Measurements from ENCODE around the gene INPP1. TPM values are rescaled to one million over a fixed set of nuclear protein-coding genes. Genes with fewer than 3 reads are reported as not detected.

The INPP1 gene
- total RNA-seq, 1 experiment from 2014 or later: 23.1 TPM

GRCh38 chr2:190415251-190415650, 71.9 kb downstream of the INPP1 start:
- Mint-ChIP-seq H3K27ac (ENCODE audit: unreplicated experiment) (no peak overlapping the region), H3K4me3 (ENCODE audit: low read depth, unreplicated experiment) (no peak overlapping the region), H3K36me3 (ENCODE audit: insufficient read depth, unreplicated experiment) (no peaks in the 10 kb centered on the region), H3K27me3 (ENCODE audit: unreplicated experiment) (no peaks in the 10 kb centered on the region), H3K9me3 (ENCODE audit: low read depth, unreplicated experiment) (no peaks in the 10 kb centered on the region), H3K4me1 (ENCODE audit: low read depth, unreplicated experiment) (peaks cover 8% of the 10 kb centered on the region)
- no TSS peak for BruUV-seq (replicated peaks)
- CTCF ChIA-PET: no interaction called here
- DNase-seq: no peak
- intact Hi-C loops (cut with micrococcal nuclease; ENCODE audit: unreplicated experiment): no loop called here
- TF ChIP-seq, protein P1, sequence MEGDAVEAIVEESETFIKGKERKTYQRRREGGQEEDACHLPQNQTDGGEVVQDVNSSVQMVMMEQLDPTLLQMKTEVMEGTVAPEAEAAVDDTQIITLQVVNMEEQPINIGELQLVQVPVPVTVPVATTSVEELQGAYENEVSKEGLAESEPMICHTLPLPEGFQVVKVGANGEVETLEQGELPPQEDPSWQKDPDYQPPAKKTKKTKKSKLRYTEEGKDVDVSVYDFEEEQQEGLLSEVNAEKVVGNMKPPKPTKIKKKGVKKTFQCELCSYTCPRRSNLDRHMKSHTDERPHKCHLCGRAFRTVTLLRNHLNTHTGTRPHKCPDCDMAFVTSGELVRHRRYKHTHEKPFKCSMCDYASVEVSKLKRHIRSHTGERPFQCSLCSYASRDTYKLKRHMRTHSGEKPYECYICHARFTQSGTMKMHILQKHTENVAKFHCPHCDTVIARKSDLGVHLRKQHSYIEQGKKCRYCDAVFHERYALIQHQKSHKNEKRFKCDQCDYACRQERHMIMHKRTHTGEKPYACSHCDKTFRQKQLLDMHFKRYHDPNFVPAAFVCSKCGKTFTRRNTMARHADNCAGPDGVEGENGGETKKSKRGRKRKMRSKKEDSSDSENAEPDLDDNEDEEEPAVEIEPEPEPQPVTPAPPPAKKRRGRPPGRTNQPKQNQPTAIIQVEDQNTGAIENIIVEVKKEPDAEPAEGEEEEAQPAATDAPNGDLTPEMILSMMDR (IDR thresholded peaks at IDR 0.05; ENCODE audit: unreplicated experiment): no peak

- CTCF ChIA-PET: no interaction called here
- intact Hi-C loops (cut with micrococcal nuclease; ENCODE audit: unreplicated experiment): no loop called here
- H3K4me1 Mint-ChIP-seq (ENCODE audit: low read depth, unreplicated experiment): peaks cover 8% of the 10 kb centered on the region
- TF ChIP-seq, protein P1 (IDR thresholded peaks at IDR 0.05; ENCODE audit: unreplicated experiment): no peak
- DNase-seq: no peak
- no peak overlapping the region for H3K27ac Mint-ChIP-seq (ENCODE audit: unreplicated experiment)
- H3K9me3 Mint-ChIP-seq (ENCODE audit: low read depth, unreplicated experiment): no peaks in the 10 kb centered on the region
- BruUV-seq (replicated peaks): no TSS peak
- no peaks in the 10 kb centered on the region for H3K27me3 Mint-ChIP-seq (ENCODE audit: unreplicated experiment)
- no peaks in the 10 kb centered on the region for H3K36me3 Mint-ChIP-seq (ENCODE audit: insufficient read depth, unreplicated experiment)
- no peak overlapping the region for H3K4me3 Mint-ChIP-seq (ENCODE audit: low read depth, unreplicated experiment)
Observed at GRCh38 chr2:190415794-190416775, 72.7 kb downstream of the INPP1 start.

GRCh38 chr2:190417045-190417842, 73.9 kb downstream of the INPP1 start:
- CTCF ChIA-PET: no interaction called here
- no peak overlapping the region for H3K4me3 Mint-ChIP-seq (ENCODE audit: low read depth, unreplicated experiment)
- no peaks in the 10 kb centered on the region for H3K36me3 Mint-ChIP-seq (ENCODE audit: insufficient read depth, unreplicated experiment)
- DNase-seq: no peak
- TF ChIP-seq, protein P1 (IDR thresholded peaks at IDR 0.05; ENCODE audit: unreplicated experiment): no peak
- intact Hi-C loops (cut with micrococcal nuclease; ENCODE audit: unreplicated experiment): no loop called here
- H3K4me1 Mint-ChIP-seq (ENCODE audit: low read depth, unreplicated experiment): no peaks in the 10 kb centered on the region
- no peaks in the 10 kb centered on the region for H3K27me3 Mint-ChIP-seq (ENCODE audit: unreplicated experiment)
- no TSS peak for BruUV-seq (replicated peaks)
- H3K9me3 Mint-ChIP-seq (ENCODE audit: low read depth, unreplicated experiment): no peaks in the 10 kb centered on the region
- H3K27ac Mint-ChIP-seq (ENCODE audit: unreplicated experiment): no peak overlapping the region

DNA sequence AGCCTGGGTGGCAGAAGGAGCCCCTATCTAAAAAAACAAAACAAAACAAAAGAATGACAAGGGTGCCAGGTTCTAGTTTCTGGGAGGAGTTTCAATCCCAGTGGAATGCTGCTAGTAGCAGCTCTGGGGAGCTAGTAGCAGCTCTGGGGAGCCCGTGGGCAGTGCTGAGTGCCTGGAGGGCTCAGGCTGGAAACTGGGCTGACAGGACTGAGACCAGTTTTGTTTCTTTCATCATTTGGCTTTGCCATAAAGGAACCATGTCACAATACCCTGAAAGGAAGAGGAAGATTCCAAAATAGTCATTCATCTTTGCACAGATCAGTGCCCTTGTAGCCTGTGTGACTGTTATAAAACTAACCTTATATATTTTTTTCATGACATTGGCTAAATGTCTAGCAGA, 75.3 kb downstream of the INPP1 start:
- Mint-ChIP-seq H3K4me3 (ENCODE audit: low read depth, unreplicated experiment) (no peak overlapping the region), H3K4me1 (ENCODE audit: low read depth, unreplicated experiment) (no peaks in the 10 kb centered on the region), H3K27ac (ENCODE audit: unreplicated experiment) (no peak overlapping the region), H3K9me3 (ENCODE audit: low read depth, unreplicated experiment) (no peaks in the 10 kb centered on the region), H3K27me3 (ENCODE audit: unreplicated experiment) (no peaks in the 10 kb centered on the region), H3K36me3 (ENCODE audit: insufficient read depth, unreplicated experiment) (no peaks in the 10 kb centered on the region)
- DNase-seq: no peak
- CTCF ChIA-PET: no interaction called here
- intact Hi-C loops (cut with micrococcal nuclease; ENCODE audit: unreplicated experiment): no loop called here
- no TSS peak for BruUV-seq (replicated peaks)
- TF ChIP-seq, protein P1 (IDR thresholded peaks at IDR 0.05; ENCODE audit: unreplicated experiment): no peak
